H1 (cell line): ENCODE results near the gene CYBRD1. TPM values are rescaled to one million over a fixed set of nuclear protein-coding genes. Genes with fewer than 3 reads are reported as not detected.

Experiments used
- CTCF ChIA-PET: fragments of 300-600 bp; sonication (Branson Sonifier 250); formaldehyde crosslinking; loops from one replicate; lab custom pipeline; 2021; ENCODE audit not compliant: partially characterized antibody; lab: Charles Lee
- POLR2A ChIA-PET: fragments of 300-600 bp; sonication (Branson Sonifier 250); formaldehyde crosslinking; loops from one replicate; lab custom pipeline; 2021; ENCODE audit warnings: inconsistent platforms; ENCODE audit not compliant: partially characterized antibody; lab: Charles Lee
- DNase-seq, 2 experiments: peaks; one replicate each; pipeline versions ENCODE4 v3.0.0 to v3.0.0-alpha.2; 2010 to 2022; ENCODE audit warnings: low spot score in 2 of 2, low read depth in 1 of 2, mixed read lengths in 1 of 2
- FAIRE-seq: peaks from 2 replicates; lab custom pipeline; 2011; peaks lifted over from hg19 to GRCh38; lab: Jason Lieb, UNC
- H2AFZ ChIP-seq: 2 replicates; pipeline ENCODE4 v1.8.1; 2012; ENCODE audit warnings: low read length, inconsistent platforms
- H2AK5ac ChIP-seq: 2 replicates; pipeline ENCODE4 v1.6.1; 2013; ENCODE audit warnings: low read depth, low read length
- H2BK120ac ChIP-seq: replicated peaks from 2 replicates; pipeline ENCODE3; 2013; ENCODE audit warnings: low read depth, low read length, inconsistent platforms
- H2BK12ac ChIP-seq: 2 replicates; pipeline ENCODE4 v1.6.1; 2013; ENCODE audit warnings: low read depth, low read length
- H2BK15ac ChIP-seq: 2 replicates; pipeline ENCODE4 v1.6.1; 2013; ENCODE audit warnings: low read length
- H2BK20ac ChIP-seq: 2 replicates; pipeline ENCODE4 v1.6.1; 2013; ENCODE audit warnings: low read length
- H2BK5ac ChIP-seq: 2 replicates; pipeline ENCODE4 v1.6.1; 2013; ENCODE audit warnings: low read depth, low read length
- H3K14ac ChIP-seq: 2 replicates; pipeline ENCODE4 v1.6.1; 2013; ENCODE audit warnings: inconsistent platforms; ENCODE audit not compliant: insufficient read length
- H3K18ac ChIP-seq: 2 replicates; pipeline ENCODE4 v1.6.1; 2013; ENCODE audit warnings: low read length; ENCODE audit errors: extremely low read depth
- H3K23ac ChIP-seq: 2 replicates; pipeline ENCODE4 v1.6.1; 2013; ENCODE audit warnings: inconsistent platforms; ENCODE audit not compliant: insufficient read length
- H3K23me2 ChIP-seq: 2 replicates; pipeline ENCODE4 v1.6.1; 2013; ENCODE audit warnings: low read depth, low read length
- H3K27ac ChIP-seq: 2 replicates; pipeline ENCODE4 v1.6.1; 2011; ENCODE audit warnings: low read depth, low read length, inconsistent platforms
- H3K27me3 ChIP-seq, 4 experiments: replicated peaks in 1 of 4; 1 replicate in 1 of 4; 2 replicates in 3 of 4; pipeline versions ENCODE4 v1.6.1 to v1.8.1; 2011 to 2013; ENCODE audit warnings: low read length in 3 of 4, mild to moderate bottlenecking in 3 of 4, inconsistent platforms in 2 of 4, mixed read lengths in 2 of 4, moderate library complexity in 1 of 4; ENCODE audit not compliant: control insufficient read depth in 3 of 4, insufficient read depth in 3 of 4; ENCODE audit errors: extremely low read depth in 1 of 4
- H3K36me3 ChIP-seq, 4 experiments: 2 replicates each; pipeline versions ENCODE4 v1.6.1 to v1.8.1; 2011 to 2013; ENCODE audit warnings: mild to moderate bottlenecking in 4 of 4, low read length in 3 of 4, moderate library complexity in 2 of 4, control low read depth in 1 of 4, inconsistent platforms in 1 of 4; ENCODE audit not compliant: insufficient read depth in 4 of 4, control insufficient read depth in 2 of 4
- H3K4ac ChIP-seq: replicated peaks from 2 replicates; pipeline ENCODE3; 2013; ENCODE audit warnings: low read length, low read depth, mixed read lengths, inconsistent platforms; ENCODE audit not compliant: insufficient read length
- H3K4me1 ChIP-seq, 4 experiments: replicated peaks in 1 of 4; 1 replicate in 1 of 4; 2 replicates in 3 of 4; pipeline versions ENCODE4 v1.6.1 to v1.8.1; 2011 to 2013; ENCODE audit warnings: low read length in 3 of 4, inconsistent platforms in 2 of 4, mixed read lengths in 1 of 4; ENCODE audit not compliant: insufficient read depth in 4 of 4, control insufficient read depth in 3 of 4
- H3K4me2 ChIP-seq, 2 experiments: 2 replicates each; pipeline versions ENCODE4 v1.6.1 to v1.8.1; 2011 to 2013; ENCODE audit warnings: low read depth in 2 of 2, low read length in 2 of 2, control low read depth in 1 of 2, inconsistent platforms in 1 of 2, mild to moderate bottlenecking in 1 of 2; ENCODE audit not compliant: insufficient read depth in 1 of 2
- H3K4me3 ChIP-seq, 4 experiments: fragments of 200-600, 300-600 bp in 1 of 4; sonication (generic), shearing (Covaris generic), sonication (Bioruptor Twin) in 1 of 4; 2 replicates each; pipeline versions ENCODE4 v1.5.1 to v1.8.1; 2011 to 2016; ENCODE audit warnings: low read length in 4 of 4, low read depth in 3 of 4, control low read depth in 2 of 4, inconsistent platforms in 2 of 4, mild to moderate bottlenecking in 2 of 4, mixed read lengths in 1 of 4, moderate library complexity in 1 of 4; ENCODE audit not compliant: insufficient read depth in 2 of 4; ENCODE audit errors: extremely low read depth in 1 of 4
- H3K56ac ChIP-seq: replicated peaks from 2 replicates; pipeline ENCODE3; 2013; ENCODE audit warnings: low read depth, mild to moderate bottlenecking, mixed read lengths, low read length, inconsistent platforms; ENCODE audit not compliant: insufficient read length
- H3K79me1 ChIP-seq: 2 replicates; pipeline ENCODE4 v1.6.1; 2013; ENCODE audit warnings: low read depth, low read length, control low read depth
- H3K79me2 ChIP-seq, 2 experiments: 2 replicates each; pipeline versions ENCODE4 v1.6.1 to v1.8.1; 2012 to 2013; ENCODE audit warnings: low read length in 2 of 2, mild to moderate bottlenecking in 2 of 2, inconsistent platforms in 1 of 2; ENCODE audit not compliant: insufficient read depth in 2 of 2, control insufficient read depth in 1 of 2
- H3K9ac ChIP-seq, 4 experiments: replicated peaks in 1 of 4; 1 replicate in 1 of 4; 2 replicates in 3 of 4; pipeline versions ENCODE4 v1.6.1 to v1.8.1; 2011 to 2013; ENCODE audit warnings: low read depth in 3 of 4, low read length in 3 of 4, control low read depth in 2 of 4, mild to moderate bottlenecking in 2 of 4, moderate library complexity in 2 of 4, inconsistent platforms in 1 of 4; ENCODE audit errors: extremely low read depth in 1 of 4
- H3K9me3 ChIP-seq, 2 experiments: 2 replicates each; pipeline versions ENCODE4 v1.6.1 to v1.8.1; 2012 to 2013; ENCODE audit warnings: mild to moderate bottlenecking in 2 of 2, moderate library complexity in 2 of 2, control low read depth in 1 of 2, inconsistent platforms in 1 of 2, low read depth in 1 of 2, low read length in 1 of 2, mixed read lengths in 1 of 2; ENCODE audit not compliant: insufficient read depth in 2 of 2
- H4K20me1 ChIP-seq, 2 experiments: replicated peaks in 1 of 2; 2 replicates each; pipeline versions ENCODE3 to v1.8.1; 2011 to 2013; ENCODE audit warnings: inconsistent platforms in 2 of 2, low read length in 2 of 2, mild to moderate bottlenecking in 1 of 2; ENCODE audit not compliant: insufficient read depth in 2 of 2, control insufficient read depth in 1 of 2
- H4K5ac ChIP-seq: 2 replicates; pipeline ENCODE4 v1.6.1; 2013; ENCODE audit warnings: low read length, low read depth, mixed read lengths, inconsistent platforms; ENCODE audit not compliant: insufficient read length
- H4K8ac ChIP-seq: 2 replicates; pipeline ENCODE4 v1.8.0; 2013; ENCODE audit warnings: mild to moderate bottlenecking, moderate library complexity, low read length, inconsistent platforms; ENCODE audit not compliant: insufficient read depth; ENCODE audit errors: extremely low read depth
- H4K91ac ChIP-seq: replicated peaks from 2 replicates; pipeline ENCODE3; 2013; ENCODE audit warnings: low read length, mixed read lengths, inconsistent platforms; ENCODE audit not compliant: insufficient read length
- CBX5 ChIP-seq: fragments of 300-800, 300-1000 bp; sonication (generic); IDR thresholded peaks from 2 replicates; pipeline ENCODE4 v1.7.1; 2016; ENCODE audit warnings: antibody characterized with exemption, low read length, low read depth
- EP300 ChIP-seq, 2 experiments: IDR thresholded peaks; 1 replicate in 1 of 2; 2 replicates in 1 of 2; pipeline ENCODE4 v1.6.1; 2011 to 2012; ENCODE audit warnings: low read depth in 2 of 2, low read length in 2 of 2, mild to moderate bottlenecking in 2 of 2, borderline replicate concordance in 1 of 2, inconsistent platforms in 1 of 2, moderate library complexity in 1 of 2
- HDAC2 ChIP-seq, 2 experiments: fragments of 300-600 bp in 1 of 2; sonication (generic) in 1 of 2; IDR thresholded peaks; 2 replicates each; pipeline ENCODE4 v1.6.1; 2011 to 2012; ENCODE audit warnings: low read depth in 2 of 2, low read length in 2 of 2, mild to moderate bottlenecking in 2 of 2, moderate library complexity in 2 of 2, borderline replicate concordance in 1 of 2, inconsistent platforms in 1 of 2
- JUN ChIP-seq: IDR thresholded peaks from 2 replicates; pipeline ENCODE4 v1.6.1; 2011; ENCODE audit warnings: low read depth, mild to moderate bottlenecking, improper control_type of control experiment, low read length
- MAX ChIP-seq: IDR thresholded peaks from 2 replicates; pipeline ENCODE4 v1.6.1; 2012; ENCODE audit warnings: inconsistent platforms
- NANOG ChIP-seq: IDR thresholded peaks from 2 replicates; pipeline ENCODE4 v1.6.1; 2011; ENCODE audit warnings: low read length, low read depth, mild to moderate bottlenecking, inconsistent platforms; ENCODE audit not compliant: insufficient read depth, poor library complexity, severe bottlenecking
- NRF1 ChIP-seq: IDR thresholded peaks from 2 replicates; pipeline ENCODE4 v1.6.1; 2011; ENCODE audit warnings: mild to moderate bottlenecking, low read depth, low read length, improper control_type of control experiment
- PHF8 ChIP-seq: fragments of 200-600 bp; sonication (generic); conservative IDR thresholded peaks from 2 replicates; pipeline ENCODE4 v1.7.1; 2012; ENCODE audit warnings: low read depth, mild to moderate bottlenecking, inconsistent platforms, low read length, moderate library complexity
- SAP30 ChIP-seq: fragments of 300-600 bp; sonication (generic); IDR thresholded peaks from 2 replicates; pipeline ENCODE4 v1.7.1; 2012; ENCODE audit warnings: low read length, moderate library complexity, mild to moderate bottlenecking, inconsistent platforms; ENCODE audit not compliant: insufficient read depth, insufficient replicate concordance
- SP1 ChIP-seq: IDR thresholded peaks from 2 replicates; pipeline ENCODE4 v1.6.1; 2011; ENCODE audit warnings: low read depth, low read length
- TAF1 ChIP-seq: IDR thresholded peaks from 2 replicates; pipeline ENCODE4 v1.6.1; 2011; ENCODE audit warnings: mild to moderate bottlenecking, low read depth, low read length
- TCF12 ChIP-seq: IDR thresholded peaks from 2 replicates; pipeline ENCODE4 v1.6.1; 2011; ENCODE audit warnings: low read depth, mild to moderate bottlenecking, low read length
- TEAD4 ChIP-seq: IDR thresholded peaks from 2 replicates; pipeline ENCODE4 v1.6.1; 2012; ENCODE audit warnings: low read depth, low read length, inconsistent platforms, mixed read lengths
- WGBS, 2 experiments: shearing (Covaris generic) in 1 of 2; methylation state at CpG; one replicate each; pipeline versions ENCODE4 v1.1.6 to v1.1.7; 2013 to 2015; ENCODE audit warnings: low lambda C conversion rate in 2 of 2, mixed read lengths in 2 of 2, inconsistent platforms in 1 of 2, low coverage in 1 of 2, missing lambda C conversion rate in 1 of 2; ENCODE audit not compliant: insufficient replicate concordance in 2 of 2, insufficient coverage in 1 of 2, insufficient read length in 1 of 2; ENCODE audit errors: extremely low coverage in 1 of 2, missing lambda C conversion rate in 1 of 2; 5-methylcytosine and 5-hydroxymethylcytosine counted together
- polyA plus RNA-seq, 7 experiments: library from polyadenylated mRNA; depleted of rRNA in 3 of 7; stranded (reverse) in 5 of 7; unstranded in 2 of 7; fragments of >200 nt in 5 of 7; fragments of 200-250 nt in 2 of 7; gene quantifications; 1 replicate in 5 of 7; 2 replicates in 1 of 7; 4 replicates in 1 of 7; pipeline versions ENCODE4 v1.2.1 to v1.2.3, GENCODE V29; 2011 to 2013; ENCODE audit warnings: missing spikeins in 2 of 7, mixed read lengths in 2 of 7
- total RNA-seq: library from RNA; stranded (reverse); fragmentation: NEBNext Ultra II Directional; extraction: Animal tissue kit (Norgen Biotek cat#: 25700); gene quantifications from 2 replicates; pipeline ENCODE4 v1.2.1, GENCODE V29; 2021

The CYBRD1 gene
- total and polyA plus RNA-seq, 2 of the 8 experiments (the other 6 are each of a cell fraction or from before 2014, with no cell fraction given): 10.7 to 12.6 TPM

- H4K91ac ChIP-seq: no peak overlapping the region
- H3K79me2 ChIP-seq: no peaks in the 10 kb centered on the region
- H3K4ac ChIP-seq: no peak overlapping the region
- H4K5ac ChIP-seq: no peak overlapping the region
- no peaks in the 10 kb centered on the region for H3K27me3 ChIP-seq
- H3K36me3 ChIP-seq: no peaks in the 10 kb centered on the region
- no peak overlapping the region for H3K4me3 ChIP-seq
- 14% methylated on average over 1 of the region's 1 CpG; no CpG with 5 or more reads in 1 of the 2 experiments for WGBS, 2 experiments
- H3K79me1 ChIP-seq: no peaks in the 10 kb centered on the region
- no peaks in the 10 kb centered on the region for H3K23me2 ChIP-seq
- no peaks in the 10 kb centered on the region for H4K20me1 ChIP-seq
- H3K18ac ChIP-seq: no peak overlapping the region
- no peak for FAIRE-seq
- DNase-seq: no peak
- no peaks in the 10 kb centered on the region for H3K9me3 ChIP-seq
- H3K23ac ChIP-seq: no peak overlapping the region
- H3K14ac ChIP-seq: no peak overlapping the region
- no peak overlapping the region for H2AK5ac ChIP-seq
- no peak overlapping the region for H3K56ac ChIP-seq
- peaks cover 0 to 2% (median 0%) of the 10 kb centered on the region in 4 experiments; a peak in 1 of 7 replicates for H3K4me1 ChIP-seq
- CTCF ChIA-PET: interaction anchor here (1.0 to 1.7 kb wide), 6 partner anchors 9 to 105 kb away, joined by 3 to 7 read pairs (median 4); no protein-coding TSS in a partner anchor
- POLR2A ChIA-PET: no interaction called here
- no peak overlapping the region for H3K27ac ChIP-seq
- no peak overlapping the region for H2BK120ac ChIP-seq
- no peak overlapping the region for H3K9ac ChIP-seq
- no peak overlapping the region for H3K4me2 ChIP-seq
- no peak overlapping the region for H2AFZ ChIP-seq
- H4K8ac ChIP-seq: no peak overlapping the region
- no peak overlapping the region for H2BK20ac ChIP-seq
- no peak overlapping the region for H2BK12ac ChIP-seq
- H2BK15ac ChIP-seq: no peak overlapping the region
- H2BK5ac ChIP-seq: no peak overlapping the region
- TF ChIP-seq PHF8 (no peak), TEAD4 (no peak), TCF12 (no peak), SAP30 (no peak), NANOG (no peak), SP1 (no peak), EP300 (IDR thresholded peaks at IDR 0.05; ENCODE audit: borderline replicate concordance in 1 of 2, low read depth in 2 of 2, low read length in 2 of 2) (no peak), TAF1 (no peak), JUN (no peak), MAX (no peak), HDAC2 (IDR thresholded peaks at IDR 0.05; ENCODE audit: borderline replicate concordance in 1 of 2, low read depth in 2 of 2, low read length in 2 of 2) (no peak), NRF1 (no peak), CBX5 (no peak)
These were observed 43.8 kb downstream of the CYBRD1 start for GRCh38 chr2:171566057-171566456.
